ENCODE results near the gene WDR87. TPM values are rescaled to one million over a fixed set of nuclear protein-coding genes. Genes with fewer than 3 reads are reported as not detected.
A peak's percentile ranks its signal among the peaks of the same experiment; 100 is the strongest.

WDR87 gene
- total RNA-seq, 6 donors from 2014 or later: not detected

DNA sequence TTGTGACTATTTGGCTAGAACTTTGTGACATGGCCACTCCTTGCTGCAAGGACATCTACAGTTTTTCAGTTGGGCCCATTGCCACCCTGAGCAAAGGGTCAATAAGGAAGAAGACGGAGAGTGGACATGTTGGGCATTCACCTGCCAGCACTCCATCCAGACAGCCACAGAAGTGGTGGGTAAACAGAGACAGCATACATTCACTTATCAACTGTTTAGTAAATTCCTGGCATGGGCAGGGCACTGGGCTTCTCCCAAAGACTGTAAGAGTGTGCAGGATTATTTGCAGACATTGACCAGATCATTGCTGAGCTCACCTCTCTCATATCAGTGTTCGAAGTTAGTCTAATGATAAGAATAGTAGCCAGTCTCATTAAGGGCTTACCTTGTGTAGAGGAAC lies 29.8 kb upstream of the WDR87 start:
- peak in 1 of 2 donors; percentile 25 for DNase-seq
- Histone ChIP-seq H3K9me3 (peaks cover 0 to 10% (median 5%) of the 10 kb centered on the region in 4 donors), H3K27me3 (no peaks in the 10 kb centered on the region), H3K36me3 (no peaks in the 10 kb centered on the region), H3K27ac (peak overlapping the region in 1 of 4 donors; percentile 6), H3K4me3 (no peak overlapping the region), H3K4me1 (peaks cover 0 to 25% (median 11%) of the 10 kb centered on the region in 4 donors)
- 72 to 85% methylated on average over 2 of the region's 2 CpGs for WGBS, 2 donors
- peak in 1 of 2 donors; percentile 72 for ATAC-seq (ENCODE audit: low FRiP score in 2 of 2)
- TF ChIP-seq, protein P1, sequence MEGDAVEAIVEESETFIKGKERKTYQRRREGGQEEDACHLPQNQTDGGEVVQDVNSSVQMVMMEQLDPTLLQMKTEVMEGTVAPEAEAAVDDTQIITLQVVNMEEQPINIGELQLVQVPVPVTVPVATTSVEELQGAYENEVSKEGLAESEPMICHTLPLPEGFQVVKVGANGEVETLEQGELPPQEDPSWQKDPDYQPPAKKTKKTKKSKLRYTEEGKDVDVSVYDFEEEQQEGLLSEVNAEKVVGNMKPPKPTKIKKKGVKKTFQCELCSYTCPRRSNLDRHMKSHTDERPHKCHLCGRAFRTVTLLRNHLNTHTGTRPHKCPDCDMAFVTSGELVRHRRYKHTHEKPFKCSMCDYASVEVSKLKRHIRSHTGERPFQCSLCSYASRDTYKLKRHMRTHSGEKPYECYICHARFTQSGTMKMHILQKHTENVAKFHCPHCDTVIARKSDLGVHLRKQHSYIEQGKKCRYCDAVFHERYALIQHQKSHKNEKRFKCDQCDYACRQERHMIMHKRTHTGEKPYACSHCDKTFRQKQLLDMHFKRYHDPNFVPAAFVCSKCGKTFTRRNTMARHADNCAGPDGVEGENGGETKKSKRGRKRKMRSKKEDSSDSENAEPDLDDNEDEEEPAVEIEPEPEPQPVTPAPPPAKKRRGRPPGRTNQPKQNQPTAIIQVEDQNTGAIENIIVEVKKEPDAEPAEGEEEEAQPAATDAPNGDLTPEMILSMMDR (IDR thresholded peaks at IDR 0.05): no peak
- no peak for TF ChIP-seq POLR2AphosphoS5 (IDR thresholded peaks at IDR 0.05)
- TF ChIP-seq POLR2A (IDR thresholded peaks at IDR 0.05): no peak
- TF ChIP-seq EP300 (IDR thresholded peaks at IDR 0.05): no peak

DNA sequence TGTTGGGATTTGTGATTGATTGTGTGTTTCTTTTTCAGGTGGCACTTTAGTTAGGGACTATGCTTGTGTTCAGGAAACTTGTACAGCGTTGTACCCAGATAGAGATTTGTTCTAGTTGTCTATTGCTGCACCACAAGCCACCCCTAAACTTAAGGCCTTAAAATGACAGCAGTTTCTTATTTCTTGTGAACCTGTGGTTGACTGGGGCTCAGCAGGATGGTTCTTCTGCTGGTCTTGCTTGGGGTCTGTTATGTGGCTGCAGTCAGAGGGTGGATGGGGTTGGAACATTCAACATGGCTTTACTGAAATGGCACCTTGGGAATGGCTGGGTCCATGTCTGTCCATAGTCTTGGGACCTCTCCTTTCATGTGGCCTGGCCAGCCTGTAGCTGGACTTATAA lies 28.9 kb upstream of the WDR87 start:
- TF ChIP-seq EP300 (IDR thresholded peaks at IDR 0.05): no peak
- TF ChIP-seq, protein P1 (IDR thresholded peaks at IDR 0.05): no peak
- no peak for TF ChIP-seq POLR2A (IDR thresholded peaks at IDR 0.05)
- TF ChIP-seq POLR2AphosphoS5 (IDR thresholded peaks at IDR 0.05): no peak
- ATAC-seq (ENCODE audit: low FRiP score in 2 of 2) (no peak), DNase-seq (no peak)
- no peaks in the 10 kb centered on the region for H3K36me3 ChIP-seq
- H3K27me3 ChIP-seq: no peaks in the 10 kb centered on the region
- peak overlapping the region in 2 of 4 donors; percentile 6 to 48 for H3K27ac ChIP-seq
- 0 to 100% methylated on average over 1 of the region's 1 CpG for whole genome bisulfite sequencing, 2 donors
- peaks cover 0 to 32% (median 10%) of the 10 kb centered on the region in 4 donors for H3K4me1 ChIP-seq
- peaks cover 0 to 10% (median 5%) of the 10 kb centered on the region in 4 donors for H3K9me3 ChIP-seq
- no peak overlapping the region for H3K4me3 ChIP-seq

DNA sequence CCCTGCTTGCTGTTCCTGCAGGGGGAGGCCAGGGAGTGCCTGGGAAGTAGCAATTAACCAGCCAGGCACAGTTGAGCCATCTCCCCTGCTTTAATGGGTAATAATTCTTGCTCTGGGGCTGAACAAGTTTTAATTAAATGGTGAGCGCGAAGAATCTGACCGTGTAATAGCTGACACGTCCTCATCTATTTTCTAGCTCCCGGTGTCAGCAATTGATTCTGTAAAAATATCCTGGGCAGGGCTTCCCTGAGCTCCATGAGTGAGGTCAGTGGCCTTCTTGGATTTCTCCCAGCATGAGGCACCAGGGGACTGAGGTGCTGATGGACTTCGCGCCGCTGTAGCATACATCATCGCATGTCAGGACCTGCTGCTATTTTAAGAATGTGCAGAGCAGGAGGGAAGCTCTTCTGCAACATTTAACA lies 27.6 kb upstream of the WDR87 start:
- TF ChIP-seq, protein P1 (IDR thresholded peaks at IDR 0.05): no peak
- TF ChIP-seq EP300 (IDR thresholded peaks at IDR 0.05) (no peak), POLR2A (IDR thresholded peaks at IDR 0.05) (no peak), POLR2AphosphoS5 (IDR thresholded peaks at IDR 0.05) (no peak)
- Histone ChIP-seq H3K9me3 (peaks cover 0 to 10% (median 5%) of the 10 kb centered on the region in 4 donors), H3K36me3 (no peaks in the 10 kb centered on the region), H3K27ac (peak overlapping the region in 2 of 4 donors; percentile 33 to 77), H3K27me3 (no peaks in the 10 kb centered on the region), H3K4me1 (peaks cover under 1 to 35% (median 10%) of the 10 kb centered on the region in 4 donors), H3K4me3 (peak overlapping the region in 1 of 4 donors; percentile 43)
- ATAC-seq (ENCODE audit: low FRiP score in 2 of 2) (peak in 1 of 2 donors; percentile 61), DNase-seq (no peak)
- WGBS, 2 donors: 71 to 72% methylated on average over 8 to 9 of the region's 9 CpGs

DNA sequence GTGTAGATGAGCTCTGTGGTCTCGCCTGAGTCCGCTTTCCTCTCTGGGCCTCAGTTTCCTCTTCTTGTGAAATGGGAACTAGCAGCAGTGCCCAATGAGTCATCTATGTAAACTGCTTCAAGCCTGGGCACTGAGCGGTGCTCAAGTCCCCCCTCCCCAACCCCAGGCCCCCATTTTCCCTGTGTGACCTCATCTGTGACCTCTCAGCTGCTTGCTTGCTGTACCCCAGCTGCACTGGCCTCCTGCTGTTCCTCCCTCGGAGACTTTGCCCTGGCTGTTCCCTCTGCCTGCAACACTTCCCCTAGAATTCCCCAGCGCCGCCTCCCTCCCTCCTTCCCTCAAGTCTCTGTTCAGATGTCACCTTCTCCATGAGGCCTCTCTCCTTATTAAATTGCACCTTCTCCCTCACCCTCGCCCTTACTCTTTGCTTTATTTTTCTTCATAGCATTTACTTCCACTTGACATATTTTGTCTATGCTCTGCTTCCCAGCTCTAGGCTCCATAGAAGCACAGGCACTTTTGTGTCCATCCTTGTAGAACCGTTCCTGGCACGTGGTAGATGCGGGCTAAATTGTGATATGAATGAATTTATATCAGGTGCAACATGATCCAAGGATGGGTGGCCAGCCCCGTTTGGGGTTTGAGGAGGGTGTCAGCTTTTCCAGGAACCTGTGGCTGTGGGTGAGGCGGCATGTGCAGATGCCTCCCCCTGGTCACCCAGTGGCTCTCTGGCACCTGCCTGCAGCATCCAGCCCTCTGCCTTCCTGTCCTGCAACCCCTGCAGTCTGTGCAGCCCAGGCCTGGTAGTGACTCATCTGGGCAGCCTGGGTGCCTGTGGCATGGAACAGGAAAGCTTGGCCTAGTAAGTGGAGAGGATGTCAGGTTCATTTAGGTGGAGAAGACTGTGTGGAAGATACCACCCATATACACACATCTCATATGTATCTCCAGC lies 26.9 kb upstream of the WDR87 start:
- H3K27me3 ChIP-seq: no peaks in the 10 kb centered on the region
- no peaks in the 10 kb centered on the region for H3K36me3 ChIP-seq
- 42 to 64% methylated on average over 11 to 12 of the region's 12 CpGs for WGBS, 2 donors
- peak overlapping the region in 3 of 4 donors; percentile 20 to 43 (median 38) for H3K4me3 ChIP-seq
- peaks cover 0 to 10% (median 5%) of the 10 kb centered on the region in 4 donors for H3K9me3 ChIP-seq
- DNase-seq (peak in 1 of 2 donors; percentile 34), ATAC-seq (ENCODE audit: low FRiP score in 2 of 2) (peak in 1 of 2 donors; percentile 11)
- H3K4me1 ChIP-seq: peaks cover 8 to 35% (median 11%) of the 10 kb centered on the region in 4 donors
- H3K27ac ChIP-seq: peak overlapping the region; percentile 69 to 80 (median 78)
- TF ChIP-seq, protein P1 (IDR thresholded peaks at IDR 0.05): no peak
- TF ChIP-seq EP300 (IDR thresholded peaks at IDR 0.05) (no peak), POLR2A (IDR thresholded peaks at IDR 0.05) (no peak)

Measured in upper lobe of left lung (tissue), 6 donors.